ENCODE results near the gene MAFG. TPM values are rescaled to one million over a fixed set of nuclear protein-coding genes. Genes with fewer than 3 reads are reported as not detected.

MAFG gene
- total and polyA plus RNA-seq, 2 of the 13 experiments (the other 11 are each of a cell fraction or from before 2014, with no cell fraction given), result 14.5 to 20.0 TPM

DNA sequence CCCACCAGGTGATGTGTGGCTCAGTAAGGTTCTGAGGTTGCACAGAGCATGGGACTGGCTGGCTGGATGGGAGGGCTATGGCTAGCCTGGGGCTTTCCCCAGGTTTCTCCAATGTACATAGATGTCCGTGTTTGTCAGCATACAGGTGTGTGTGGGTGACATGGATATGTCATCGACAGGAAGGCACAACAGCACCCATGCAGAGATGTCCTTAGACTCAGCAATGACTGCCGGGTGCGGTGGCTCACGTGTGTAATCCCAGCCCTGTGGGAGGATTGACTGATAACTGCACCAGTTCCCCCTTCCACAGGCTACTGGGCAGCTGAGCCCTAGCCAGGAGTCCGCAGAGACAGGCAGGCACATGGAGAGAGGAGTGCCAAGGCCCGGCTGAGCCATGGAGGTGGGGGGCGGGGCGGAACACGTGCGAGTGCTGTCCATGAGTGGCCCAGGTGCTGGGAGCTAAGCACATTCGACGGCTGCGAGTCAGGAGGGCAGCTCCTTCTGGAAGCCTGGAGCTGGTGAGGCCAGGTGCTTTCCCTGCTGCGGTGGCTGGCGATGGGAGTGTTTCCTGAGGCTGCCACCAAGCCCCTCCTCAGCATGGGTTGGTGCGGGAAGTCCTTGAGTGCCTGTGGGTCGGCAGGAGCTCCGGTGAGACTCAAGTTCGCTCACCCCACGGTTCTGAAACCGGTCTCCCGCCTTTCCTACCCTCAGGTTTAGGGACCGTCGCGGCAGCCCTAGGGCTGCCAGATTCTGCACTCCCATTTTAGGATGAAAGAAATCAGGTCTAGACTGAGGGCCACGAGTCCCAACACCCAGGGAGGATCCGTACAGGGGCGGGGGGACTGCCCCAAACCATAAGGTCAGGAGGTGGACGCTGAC, 49.0 kb upstream of the MAFG start (continued):
- TF ChIP-seq, protein P1, sequence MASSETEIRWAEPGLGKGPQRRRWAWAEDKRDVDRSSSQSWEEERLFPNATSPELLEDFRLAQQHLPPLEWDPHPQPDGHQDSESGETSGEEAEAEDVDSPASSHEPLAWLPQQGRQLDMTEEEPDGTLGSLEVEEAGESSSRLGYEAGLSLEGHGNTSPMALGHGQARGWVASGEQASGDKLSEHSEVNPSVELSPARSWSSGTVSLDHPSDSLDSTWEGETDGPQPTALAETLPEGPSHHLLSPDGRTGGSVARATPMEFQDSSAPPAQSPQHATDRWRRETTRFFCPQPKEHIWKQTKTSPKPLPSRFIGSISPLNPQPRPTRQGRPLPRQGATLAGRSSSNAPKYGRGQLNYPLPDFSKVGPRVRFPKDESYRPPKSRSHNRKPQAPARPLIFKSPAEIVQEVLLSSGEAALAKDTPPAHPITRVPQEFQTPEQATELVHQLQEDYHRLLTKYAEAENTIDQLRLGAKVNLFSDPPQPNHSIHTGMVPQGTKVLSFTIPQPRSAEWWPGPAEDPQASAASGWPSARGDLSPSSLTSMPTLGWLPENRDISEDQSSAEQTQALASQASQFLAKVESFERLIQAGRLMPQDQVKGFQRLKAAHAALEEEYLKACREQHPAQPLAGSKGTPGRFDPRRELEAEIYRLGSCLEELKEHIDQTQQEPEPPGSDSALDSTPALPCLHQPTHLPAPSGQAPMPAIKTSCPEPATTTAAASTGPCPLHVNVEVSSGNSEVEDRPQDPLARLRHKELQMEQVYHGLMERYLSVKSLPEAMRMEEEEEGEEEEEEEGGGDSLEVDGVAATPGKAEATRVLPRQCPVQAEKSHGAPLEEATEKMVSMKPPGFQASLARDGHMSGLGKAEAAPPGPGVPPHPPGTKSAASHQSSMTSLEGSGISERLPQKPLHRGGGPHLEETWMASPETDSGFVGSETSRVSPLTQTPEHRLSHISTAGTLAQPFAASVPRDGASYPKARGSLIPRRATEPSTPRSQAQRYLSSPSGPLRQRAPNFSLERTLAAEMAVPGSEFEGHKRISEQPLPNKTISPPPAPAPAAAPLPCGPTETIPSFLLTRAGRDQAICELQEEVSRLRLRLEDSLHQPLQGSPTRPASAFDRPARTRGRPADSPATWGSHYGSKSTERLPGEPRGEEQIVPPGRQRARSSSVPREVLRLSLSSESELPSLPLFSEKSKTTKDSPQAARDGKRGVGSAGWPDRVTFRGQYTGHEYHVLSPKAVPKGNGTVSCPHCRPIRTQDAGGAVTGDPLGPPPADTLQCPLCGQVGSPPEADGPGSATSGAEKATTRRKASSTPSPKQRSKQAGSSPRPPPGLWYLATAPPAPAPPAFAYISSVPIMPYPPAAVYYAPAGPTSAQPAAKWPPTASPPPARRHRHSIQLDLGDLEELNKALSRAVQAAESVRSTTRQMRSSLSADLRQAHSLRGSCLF (CRISPR knock-in tag; IDR thresholded peaks at IDR 0.05; ENCODE audit: borderline replicate concordance), result no peak
- TF ChIP-seq HNRNPL (IDR thresholded peaks at IDR 0.05; ENCODE audit: low read depth, low read length), result 0 out of 2 replicates have a peak, but pooled peaks have one; percentile 37
- TF ChIP-seq, protein P2, sequence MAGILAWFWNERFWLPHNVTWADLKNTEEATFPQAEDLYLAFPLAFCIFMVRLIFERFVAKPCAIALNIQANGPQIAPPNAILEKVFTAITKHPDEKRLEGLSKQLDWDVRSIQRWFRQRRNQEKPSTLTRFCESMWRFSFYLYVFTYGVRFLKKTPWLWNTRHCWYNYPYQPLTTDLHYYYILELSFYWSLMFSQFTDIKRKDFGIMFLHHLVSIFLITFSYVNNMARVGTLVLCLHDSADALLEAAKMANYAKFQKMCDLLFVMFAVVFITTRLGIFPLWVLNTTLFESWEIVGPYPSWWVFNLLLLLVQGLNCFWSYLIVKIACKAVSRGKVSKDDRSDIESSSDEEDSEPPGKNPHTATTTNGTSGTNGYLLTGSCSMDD (CRISPR knock-in tag; IDR thresholded peaks at IDR 0.05), result no peak
- no peak for TF ChIP-seq ZNF713 (CRISPR knock-in tag; IDR thresholded peaks at IDR 0.05)
- peak; percentile 85; the same call in 1 of the 2 replicates for TF ChIP-seq REL (CRISPR knock-in tag; conservative IDR thresholded peaks at IDR 0.05)
- TF ChIP-seq, protein P3, sequence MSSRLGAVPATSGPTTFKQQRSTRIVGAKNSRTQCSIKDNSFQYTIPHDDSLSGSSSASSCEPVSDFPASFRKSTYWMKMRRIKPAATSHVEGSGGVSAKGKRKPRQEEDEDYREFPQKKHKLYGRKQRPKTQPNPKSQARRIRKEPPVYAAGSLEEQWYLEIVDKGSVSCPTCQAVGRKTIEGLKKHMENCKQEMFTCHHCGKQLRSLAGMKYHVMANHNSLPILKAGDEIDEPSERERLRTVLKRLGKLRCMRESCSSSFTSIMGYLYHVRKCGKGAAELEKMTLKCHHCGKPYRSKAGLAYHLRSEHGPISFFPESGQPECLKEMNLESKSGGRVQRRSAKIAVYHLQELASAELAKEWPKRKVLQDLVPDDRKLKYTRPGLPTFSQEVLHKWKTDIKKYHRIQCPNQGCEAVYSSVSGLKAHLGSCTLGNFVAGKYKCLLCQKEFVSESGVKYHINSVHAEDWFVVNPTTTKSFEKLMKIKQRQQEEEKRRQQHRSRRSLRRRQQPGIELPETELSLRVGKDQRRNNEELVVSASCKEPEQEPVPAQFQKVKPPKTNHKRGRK (CRISPR knock-in tag; IDR thresholded peaks at IDR 0.05), result no peak
- 0 out of 2 replicates have a peak, but pooled peaks have one; percentile 28 for TF ChIP-seq ZNF746 (CRISPR knock-in tag; IDR thresholded peaks at IDR 0.05)
- TF ChIP-seq, protein P4, sequence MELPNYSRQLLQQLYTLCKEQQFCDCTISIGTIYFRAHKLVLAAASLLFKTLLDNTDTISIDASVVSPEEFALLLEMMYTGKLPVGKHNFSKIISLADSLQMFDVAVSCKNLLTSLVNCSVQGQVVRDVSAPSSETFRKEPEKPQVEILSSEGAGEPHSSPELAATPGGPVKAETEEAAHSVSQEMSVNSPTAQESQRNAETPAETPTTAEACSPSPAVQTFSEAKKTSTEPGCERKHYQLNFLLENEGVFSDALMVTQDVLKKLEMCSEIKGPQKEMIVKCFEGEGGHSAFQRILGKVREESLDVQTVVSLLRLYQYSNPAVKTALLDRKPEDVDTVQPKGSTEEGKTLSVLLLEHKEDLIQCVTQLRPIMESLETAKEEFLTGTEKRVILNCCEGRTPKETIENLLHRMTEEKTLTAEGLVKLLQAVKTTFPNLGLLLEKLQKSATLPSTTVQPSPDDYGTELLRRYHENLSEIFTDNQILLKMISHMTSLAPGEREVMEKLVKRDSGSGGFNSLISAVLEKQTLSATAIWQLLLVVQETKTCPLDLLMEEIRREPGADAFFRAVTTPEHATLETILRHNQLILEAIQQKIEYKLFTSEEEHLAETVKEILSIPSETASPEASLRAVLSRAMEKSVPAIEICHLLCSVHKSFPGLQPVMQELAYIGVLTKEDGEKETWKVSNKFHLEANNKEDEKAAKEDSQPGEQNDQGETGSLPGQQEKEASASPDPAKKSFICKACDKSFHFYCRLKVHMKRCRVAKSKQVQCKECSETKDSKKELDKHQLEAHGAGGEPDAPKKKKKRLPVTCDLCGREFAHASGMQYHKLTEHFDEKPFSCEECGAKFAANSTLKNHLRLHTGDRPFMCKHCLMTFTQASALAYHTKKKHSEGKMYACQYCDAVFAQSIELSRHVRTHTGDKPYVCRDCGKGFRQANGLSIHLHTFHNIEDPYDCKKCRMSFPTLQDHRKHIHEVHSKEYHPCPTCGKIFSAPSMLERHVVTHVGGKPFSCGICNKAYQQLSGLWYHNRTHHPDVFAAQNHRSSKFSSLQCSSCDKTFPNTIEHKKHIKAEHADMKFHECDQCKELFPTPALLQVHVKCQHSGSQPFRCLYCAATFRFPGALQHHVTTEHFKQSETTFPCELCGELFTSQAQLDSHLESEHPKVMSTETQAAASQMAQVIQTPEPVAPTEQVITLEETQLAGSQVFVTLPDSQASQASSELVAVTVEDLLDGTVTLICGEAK (IDR thresholded peaks at IDR 0.05), result no peak
- TF ChIP-seq, protein P4 (CRISPR knock-in tag; IDR thresholded peaks at IDR 0.05), result no peak
- TF ChIP-seq NONO (IDR thresholded peaks at IDR 0.05), result no peak
- peak; percentile 49; the same call in 1 of the 2 replicates for TF ChIP-seq NONO (CRISPR knock-in tag; conservative IDR thresholded peaks at IDR 0.05)

All from HepG2 (cell line).